Measurements from ENCODE around the gene ATP2B2.

The ATP2B2 gene

DNA sequence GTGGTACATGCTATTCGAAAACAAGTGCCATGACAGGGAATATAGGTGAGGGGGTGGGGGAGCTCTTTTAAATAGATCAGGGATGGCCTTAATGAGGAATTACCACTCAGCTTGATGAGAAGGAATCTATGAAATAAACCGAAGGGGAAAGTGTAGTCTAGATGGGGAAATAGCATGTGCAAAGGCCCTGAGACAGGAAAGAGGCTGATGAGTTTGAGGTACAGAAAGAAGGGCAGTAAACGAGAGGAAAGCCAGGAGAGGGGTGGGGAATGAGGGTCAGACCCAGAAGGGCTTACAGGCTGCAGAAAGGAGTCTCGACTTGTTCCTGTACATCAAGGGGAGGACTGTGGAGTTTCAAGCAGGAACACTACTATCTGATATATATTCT is 12.2 kb downstream of the ATP2B2 start:
- Histone ChIP-seq H3K27me3 (ENCODE audit: insufficient read depth, insufficient read length) (no peaks in the 10 kb centered on the region), H3K9me3 (ENCODE audit: insufficient read depth, low read length) (no peaks in the 10 kb centered on the region), H3K4me3 (ENCODE audit: insufficient read length, low read depth) (no peak overlapping the region), H3K9ac (ENCODE audit: insufficient read length, low read depth) (no peak overlapping the region), H3K4me1 (ENCODE audit: insufficient read depth, insufficient read length) (peaks cover 19% of the 10 kb centered on the region), H3K36me3 (ENCODE audit: insufficient read depth, insufficient read length, low read length) (no peaks in the 10 kb centered on the region)
- DNase-seq (ENCODE audit: low read depth, low spot score): no peak
- TF ChIP-seq SUZ12 (IDR thresholded peaks at IDR 0.05; ENCODE audit: extremely low read depth, insufficient read depth, insufficient read length): no peak
- no peak for TF ChIP-seq ZNF274 (IDR thresholded peaks at IDR 0.05; ENCODE audit: low read depth, low read length)
- TF ChIP-seq YY1 (IDR thresholded peaks at IDR 0.05; ENCODE audit: insufficient read depth, insufficient read length): no peak

DNA sequence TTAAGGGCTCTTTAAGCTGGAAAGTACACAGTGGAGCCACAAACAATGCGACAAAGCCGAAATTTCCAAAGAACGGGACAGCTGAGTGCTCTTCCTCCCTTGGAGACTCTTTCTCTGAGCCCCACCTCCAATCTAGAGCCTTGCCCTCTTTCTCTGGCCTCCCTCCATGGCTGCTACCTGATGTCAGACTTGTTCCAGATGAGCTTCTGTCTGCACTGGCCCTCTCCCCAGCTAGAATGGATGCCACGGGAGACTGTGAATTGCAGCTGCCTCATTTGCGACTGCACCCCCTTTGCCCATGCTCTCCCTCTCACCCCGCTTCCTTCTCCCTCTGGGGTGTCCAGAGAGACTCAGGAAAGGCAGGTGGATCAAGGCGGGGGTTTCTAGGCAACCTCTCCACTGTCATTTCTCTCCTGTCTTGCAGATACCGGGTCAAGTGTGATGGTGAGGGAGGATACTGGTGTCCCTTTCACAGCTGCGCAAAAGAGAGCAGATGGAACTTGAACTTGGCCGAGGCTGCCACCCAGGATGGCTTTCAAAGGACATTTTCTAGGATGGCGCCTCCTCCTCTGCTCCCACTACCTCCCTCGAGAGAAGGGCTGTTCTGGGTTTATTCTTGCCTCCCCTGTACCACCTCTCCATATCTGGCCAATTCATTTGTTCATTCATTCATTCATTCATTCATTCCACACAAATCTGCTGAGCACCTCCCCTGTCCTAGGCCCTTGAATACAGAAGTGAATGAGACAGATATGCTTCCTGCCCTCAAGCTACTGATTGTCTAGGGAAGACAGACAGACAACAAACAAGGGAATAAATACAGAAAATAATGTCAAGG is 12.8 kb downstream of the ATP2B2 start:
- no peaks in the 10 kb centered on the region for H3K27me3 ChIP-seq (ENCODE audit: insufficient read depth, insufficient read length)
- TF ChIP-seq SUZ12 (IDR thresholded peaks at IDR 0.05; ENCODE audit: extremely low read depth, insufficient read depth, insufficient read length) (no peak), ZNF274 (IDR thresholded peaks at IDR 0.05; ENCODE audit: low read depth, low read length) (no peak), YY1 (IDR thresholded peaks at IDR 0.05; ENCODE audit: insufficient read depth, insufficient read length) (no peak)
- DNase-seq (ENCODE audit: low read depth, low spot score): no peak
- no peaks in the 10 kb centered on the region for H3K9me3 ChIP-seq (ENCODE audit: insufficient read depth, low read length)
- H3K9ac ChIP-seq (ENCODE audit: insufficient read length, low read depth): no peak overlapping the region
- H3K4me1 ChIP-seq (ENCODE audit: insufficient read depth, insufficient read length): peaks cover 19% of the 10 kb centered on the region
- no peak overlapping the region for H3K4me3 ChIP-seq (ENCODE audit: insufficient read length, low read depth)
- H3K36me3 ChIP-seq (ENCODE audit: insufficient read depth, insufficient read length, low read length): no peaks in the 10 kb centered on the region

- Histone ChIP-seq H3K9me3 (ENCODE audit: insufficient read depth, low read length) (no peaks in the 10 kb centered on the region), H3K4me3 (ENCODE audit: insufficient read length, low read depth) (no peak overlapping the region), H3K9ac (ENCODE audit: insufficient read length, low read depth) (no peak overlapping the region), H3K36me3 (ENCODE audit: insufficient read depth, insufficient read length, low read length) (no peaks in the 10 kb centered on the region), H3K27me3 (ENCODE audit: insufficient read depth, insufficient read length) (no peaks in the 10 kb centered on the region), H3K4me1 (ENCODE audit: insufficient read depth, insufficient read length) (peaks cover 19% of the 10 kb centered on the region)
- TF ChIP-seq YY1 (IDR thresholded peaks at IDR 0.05; ENCODE audit: insufficient read depth, insufficient read length) (no peak), SUZ12 (IDR thresholded peaks at IDR 0.05; ENCODE audit: extremely low read depth, insufficient read depth, insufficient read length) (no peak), ZNF274 (IDR thresholded peaks at IDR 0.05; ENCODE audit: low read depth, low read length) (no peak)
- DNase-seq (ENCODE audit: low read depth, low spot score): no peak
Observed at GRCh38 chr3:10489746-10490483, 15.5 kb downstream of the ATP2B2 start.

GRCh38 chr3:10487988-10488633 is 17.3 kb downstream of the ATP2B2 start:
- H3K4me3 ChIP-seq (ENCODE audit: insufficient read length, low read depth): no peak overlapping the region
- H3K9ac ChIP-seq (ENCODE audit: insufficient read length, low read depth): no peak overlapping the region
- H3K36me3 ChIP-seq (ENCODE audit: insufficient read depth, insufficient read length, low read length): no peaks in the 10 kb centered on the region
- H3K27me3 ChIP-seq (ENCODE audit: insufficient read depth, insufficient read length): no peaks in the 10 kb centered on the region
- peaks cover 24% of the 10 kb centered on the region for H3K4me1 ChIP-seq (ENCODE audit: insufficient read depth, insufficient read length)
- H3K9me3 ChIP-seq (ENCODE audit: insufficient read depth, low read length): no peaks in the 10 kb centered on the region
- TF ChIP-seq YY1 (IDR thresholded peaks at IDR 0.05; ENCODE audit: insufficient read depth, insufficient read length): no peak
- TF ChIP-seq SUZ12 (IDR thresholded peaks at IDR 0.05; ENCODE audit: extremely low read depth, insufficient read depth, insufficient read length): no peak
- TF ChIP-seq ZNF274 (IDR thresholded peaks at IDR 0.05; ENCODE audit: low read depth, low read length): no peak
- no peak for DNase-seq (ENCODE audit: low read depth, low spot score)

DNA sequence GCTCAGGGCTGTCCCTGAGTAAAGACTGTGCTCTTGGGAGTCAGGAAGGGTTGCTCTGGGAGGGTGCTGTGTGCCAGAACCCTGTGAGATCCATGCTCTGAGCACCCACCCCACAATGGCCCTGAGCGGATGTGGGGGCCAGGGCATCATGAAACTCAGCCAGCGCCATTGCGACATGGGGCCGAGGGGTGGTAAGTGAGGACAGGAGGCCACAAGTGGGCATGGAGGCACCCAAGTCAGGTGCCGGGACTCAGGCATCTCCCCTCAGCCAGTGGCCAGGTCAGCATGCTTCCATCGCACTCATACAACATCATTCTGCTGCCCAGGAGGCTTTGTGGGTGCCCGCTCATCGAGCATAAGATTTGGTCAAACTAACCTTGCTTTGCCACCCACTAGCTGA is 19.6 kb downstream of the ATP2B2 start:
- no peaks in the 10 kb centered on the region for H3K36me3 ChIP-seq (ENCODE audit: insufficient read depth, insufficient read length, low read length)
- H3K4me3 ChIP-seq (ENCODE audit: insufficient read length, low read depth): no peak overlapping the region
- no peaks in the 10 kb centered on the region for H3K27me3 ChIP-seq (ENCODE audit: insufficient read depth, insufficient read length)
- H3K9ac ChIP-seq (ENCODE audit: insufficient read length, low read depth): no peak overlapping the region
- TF ChIP-seq YY1 (IDR thresholded peaks at IDR 0.05; ENCODE audit: insufficient read depth, insufficient read length): no peak
- no peak for TF ChIP-seq ZNF274 (IDR thresholded peaks at IDR 0.05; ENCODE audit: low read depth, low read length)
- no peak for TF ChIP-seq SUZ12 (IDR thresholded peaks at IDR 0.05; ENCODE audit: extremely low read depth, insufficient read depth, insufficient read length)
- H3K9me3 ChIP-seq (ENCODE audit: insufficient read depth, low read length): no peaks in the 10 kb centered on the region
- DNase-seq (ENCODE audit: low read depth, low spot score): no peak
- H3K4me1 ChIP-seq (ENCODE audit: insufficient read depth, insufficient read length): peaks cover 23% of the 10 kb centered on the region

DNA sequence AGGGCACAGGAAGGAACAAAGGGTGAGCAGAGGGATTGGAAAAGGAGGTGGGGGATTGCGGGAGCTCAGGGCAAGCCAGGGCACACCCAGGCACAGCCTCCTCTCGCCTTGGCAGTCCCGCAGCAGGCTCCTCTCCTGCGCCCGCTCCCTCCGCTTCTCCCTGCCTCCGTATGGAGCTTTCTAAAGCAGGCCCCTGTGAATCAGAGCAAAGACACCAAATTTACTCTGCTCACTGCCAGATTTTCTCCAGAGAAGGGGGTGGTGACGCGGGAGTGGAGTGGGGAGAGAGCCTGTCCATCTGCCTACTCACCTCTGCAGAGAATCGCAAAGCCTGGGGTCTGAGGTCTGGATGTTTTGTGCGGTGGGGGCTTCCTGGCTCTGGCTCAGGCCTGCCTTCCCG is 20.0 kb downstream of the ATP2B2 start:
- no peaks in the 10 kb centered on the region for H3K9me3 ChIP-seq (ENCODE audit: insufficient read depth, low read length)
- TF ChIP-seq YY1 (IDR thresholded peaks at IDR 0.05; ENCODE audit: insufficient read depth, insufficient read length) (no peak), ZNF274 (IDR thresholded peaks at IDR 0.05; ENCODE audit: low read depth, low read length) (no peak), SUZ12 (IDR thresholded peaks at IDR 0.05; ENCODE audit: extremely low read depth, insufficient read depth, insufficient read length) (no peak)
- DNase-seq (ENCODE audit: low read depth, low spot score): no peak
- peak overlapping the region; percentile 22 for H3K9ac ChIP-seq (ENCODE audit: insufficient read length, low read depth)
- no peaks in the 10 kb centered on the region for H3K27me3 ChIP-seq (ENCODE audit: insufficient read depth, insufficient read length)
- H3K36me3 ChIP-seq (ENCODE audit: insufficient read depth, insufficient read length, low read length): no peaks in the 10 kb centered on the region
- H3K4me3 ChIP-seq (ENCODE audit: insufficient read length, low read depth): no peak overlapping the region
- H3K4me1 ChIP-seq (ENCODE audit: insufficient read depth, insufficient read length): peaks cover 25% of the 10 kb centered on the region

GRCh38 chr3:10484709-10485108 is 20.7 kb downstream of the ATP2B2 start:
- H3K27me3 ChIP-seq (ENCODE audit: insufficient read depth, insufficient read length): no peaks in the 10 kb centered on the region
- DNase-seq (ENCODE audit: low read depth, low spot score): no peak
- no peak overlapping the region for H3K4me3 ChIP-seq (ENCODE audit: insufficient read length, low read depth)
- no peaks in the 10 kb centered on the region for H3K36me3 ChIP-seq (ENCODE audit: insufficient read depth, insufficient read length, low read length)
- H3K9ac ChIP-seq (ENCODE audit: insufficient read length, low read depth): no peak overlapping the region
- TF ChIP-seq ZNF274 (IDR thresholded peaks at IDR 0.05; ENCODE audit: low read depth, low read length) (no peak), YY1 (IDR thresholded peaks at IDR 0.05; ENCODE audit: insufficient read depth, insufficient read length) (no peak), SUZ12 (IDR thresholded peaks at IDR 0.05; ENCODE audit: extremely low read depth, insufficient read depth, insufficient read length) (no peak)
- H3K9me3 ChIP-seq (ENCODE audit: insufficient read depth, low read length): no peaks in the 10 kb centered on the region
- peaks cover 23% of the 10 kb centered on the region for H3K4me1 ChIP-seq (ENCODE audit: insufficient read depth, insufficient read length)
